Muscle layer of duodenum (tissue), 2 donors: ENCODE results near the gene PBRM1.
A peak's percentile ranks its signal among the peaks of the same experiment; 100 is the strongest.
"Not testable (repeated sequence)": the region's sequence is repeated elsewhere in the genome, so short reads cannot be mapped to it uniquely, and the experiment has no call there.

Experiments
- H3K27ac ChIP-seq: one replicate; pipeline ENCODE4 v1.7.0; 2013; ENCODE audit warnings: mild to moderate bottlenecking, low read length
- H3K27me3 ChIP-seq: one replicate; pipeline ENCODE4 v1.7.0; 2013; ENCODE audit warnings: low read depth, mild to moderate bottlenecking, control low read depth, low read length
- H3K36me3 ChIP-seq, 2 donors: one replicate each; pipeline ENCODE4 v1.7.0; 2013; ENCODE audit warnings: low read length in 2 of 2, control low read depth in 1 of 2, mild to moderate bottlenecking in 1 of 2; ENCODE audit not compliant: insufficient read depth in 2 of 2, control insufficient read depth in 1 of 2
- H3K4me1 ChIP-seq, 2 donors: one replicate each; pipeline ENCODE4 v1.7.0; 2013; ENCODE audit warnings: low read length in 2 of 2, mild to moderate bottlenecking in 2 of 2, control low read depth in 1 of 2, moderate library complexity in 1 of 2; ENCODE audit not compliant: insufficient read depth in 2 of 2, control insufficient read depth in 1 of 2
- H3K4me3 ChIP-seq, 2 donors: one replicate each; pipeline ENCODE4 v1.7.0; 2013; ENCODE audit warnings: low read length in 2 of 2, low read depth in 1 of 2, mild to moderate bottlenecking in 1 of 2
- H3K9me3 ChIP-seq, 2 donors: one replicate each; pipeline ENCODE4 v1.7.0; 2013; ENCODE audit warnings: low read length in 2 of 2, control low read depth in 1 of 2, mild to moderate bottlenecking in 1 of 2; ENCODE audit not compliant: control insufficient read depth in 1 of 2
- donor health status: healthy.

Gene PBRM1

DNA sequence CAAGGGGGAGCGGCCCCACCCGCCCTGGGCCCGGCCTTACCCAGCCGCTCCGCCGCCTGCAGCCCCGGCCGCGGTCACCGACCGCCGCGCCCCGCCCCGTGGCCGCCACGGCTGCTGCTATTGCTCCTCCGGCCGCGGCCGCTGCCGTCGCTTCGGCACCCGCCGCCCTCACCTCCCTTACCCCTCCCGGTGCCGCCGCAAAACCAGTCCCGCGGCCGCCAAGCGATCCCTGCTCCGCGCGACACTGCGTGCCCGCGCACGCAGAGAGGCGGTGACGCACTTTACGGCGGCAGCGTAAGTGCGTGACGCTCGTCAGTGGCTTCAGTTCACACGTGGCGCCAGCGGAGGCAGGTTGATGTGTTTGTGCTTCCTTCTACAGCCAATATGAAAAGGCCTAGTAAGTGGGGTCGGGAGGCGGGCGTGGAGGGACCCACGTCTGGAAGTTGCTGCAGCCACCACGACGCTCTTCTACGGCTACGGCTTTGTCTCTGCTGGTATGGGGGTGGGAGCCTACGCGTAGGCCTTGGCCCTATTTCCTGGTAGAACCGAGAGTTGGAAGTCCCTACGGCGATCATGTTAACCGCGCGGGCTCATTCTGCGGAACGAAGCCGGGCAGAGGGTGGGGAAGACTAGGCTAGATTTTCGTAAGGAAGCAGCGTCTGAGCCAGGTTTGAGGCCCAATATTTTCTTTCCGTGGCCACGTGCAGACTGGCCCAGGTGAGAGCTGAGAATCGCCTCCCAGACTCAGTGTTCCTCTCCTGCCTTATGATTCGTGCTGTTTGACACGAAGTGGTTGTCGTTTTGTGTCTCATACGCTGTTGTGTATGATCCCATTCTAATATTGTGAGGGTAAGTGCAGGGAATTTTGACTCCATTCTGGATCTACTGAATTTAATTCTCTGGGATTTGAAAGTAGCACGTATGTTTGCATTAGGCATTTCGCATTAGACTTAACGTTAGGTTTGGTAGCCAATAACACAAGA is at the start of gene PBRM1, which contains the start of gene GNL3:
Gene PBRM1, minus strand, starts transcription at position 205 of the 983 bp plus-strand sequence.
Gene GNL3, plus strand, starts transcription at position 324 of the 983 bp plus-strand sequence. Its CDS starts 61 bp downstream, at position 385.
- no peaks in the 10 kb centered on the region for H3K27me3 ChIP-seq
- peak within 1 kb of the TSS; percentile 88 to 89 for H3K4me3 ChIP-seq
- H3K4me1 ChIP-seq = peaks cover 4 to 28% of the 10 kb centered on the region in 2 donors
- no peaks in the 10 kb centered on the region for H3K9me3 ChIP-seq
- peaks cover 39 to 45% of the 10 kb centered on the region in 2 donors for H3K36me3 ChIP-seq
- peak within 1 kb of the TSS; percentile 95 for H3K27ac ChIP-seq

GRCh38 chr3:52733256-52733891 is 47.7 kb upstream of the PBRM1 start:
- H3K27me3 ChIP-seq = no peaks in the 10 kb centered on the region
- H3K4me3 ChIP-seq = no peak overlapping the region
- H3K27ac ChIP-seq = no peak overlapping the region
- no peaks in the 10 kb centered on the region for H3K9me3 ChIP-seq
- no peaks in the 10 kb centered on the region for H3K4me1 ChIP-seq
- H3K36me3 ChIP-seq = peaks cover 20 to 50% of the 10 kb centered on the region in 2 donors

DNA sequence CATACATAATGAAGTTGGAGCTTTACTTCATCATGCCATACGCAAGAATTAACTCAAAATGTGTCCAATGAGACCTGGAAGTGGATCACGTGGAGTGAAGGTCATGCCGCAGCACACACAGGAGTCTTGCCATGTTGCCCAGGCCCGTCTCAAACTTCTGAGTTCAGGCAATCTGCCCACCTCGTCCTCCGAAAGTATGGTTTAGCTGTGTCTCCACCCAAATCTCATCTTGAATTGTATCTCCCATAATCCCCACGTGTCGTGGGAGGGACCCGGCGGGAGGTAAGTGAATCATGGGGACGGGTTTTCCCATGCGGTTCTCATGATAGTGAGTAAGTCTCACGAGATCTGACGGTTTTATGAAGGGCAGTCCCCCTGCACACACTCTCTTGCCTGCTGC is 45.9 kb upstream of the PBRM1 start:
- Histone ChIP-seq H3K9me3 (no peaks in the 10 kb centered on the region), H3K27ac (no peak overlapping the region), H3K4me1 (no peaks in the 10 kb centered on the region), H3K27me3 (no peaks in the 10 kb centered on the region), H3K36me3 (peaks cover 20 to 50% of the 10 kb centered on the region in 2 donors), H3K4me3 (no peak overlapping the region)

GRCh38 chr3:52730681-52731080 is 45.0 kb upstream of the PBRM1 start:
- Histone ChIP-seq H3K27ac (no peak overlapping the region), H3K27me3 (no peaks in the 10 kb centered on the region), H3K4me3 (no peak overlapping the region), H3K9me3 (no peaks in the 10 kb centered on the region), H3K4me1 (no peaks in the 10 kb centered on the region), H3K36me3 (peaks cover 19 to 46% of the 10 kb centered on the region in 2 donors)

- peaks cover 14 to 33% of the 10 kb centered on the region in 2 donors for H3K36me3 ChIP-seq
- not testable (repeated sequence) for H3K9me3 ChIP-seq, H3K27me3 ChIP-seq, H3K4me1 ChIP-seq, H3K4me3 ChIP-seq, H3K27ac ChIP-seq
Observed at GRCh38 chr3:52728753-52729152, 43.0 kb upstream of the PBRM1 start.

DNA sequence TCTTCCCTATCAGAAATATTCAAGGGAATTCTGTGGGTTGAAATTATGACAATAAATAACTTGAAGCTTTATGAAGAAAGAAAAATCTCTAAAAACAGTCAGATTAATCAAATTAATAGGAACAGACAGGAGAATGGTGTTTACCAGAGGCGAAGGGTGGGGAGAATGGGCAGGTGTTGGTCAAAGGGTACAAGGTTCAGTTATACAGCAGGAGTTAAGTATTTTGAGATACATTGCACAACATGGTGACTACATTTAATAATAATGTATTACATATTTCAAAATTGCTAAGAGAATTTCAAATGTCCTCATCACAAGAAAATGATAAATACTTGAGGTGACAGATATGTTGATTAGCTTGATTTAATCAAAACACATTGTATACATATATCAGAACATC is 38.8 kb upstream of the PBRM1 start:
- Histone ChIP-seq H3K27ac (no peak overlapping the region), H3K9me3 (no peaks in the 10 kb centered on the region), H3K27me3 (no peaks in the 10 kb centered on the region), H3K36me3 (peaks cover 0 to 12% of the 10 kb centered on the region in 2 donors), H3K4me3 (no peak overlapping the region), H3K4me1 (no peaks in the 10 kb centered on the region)

DNA sequence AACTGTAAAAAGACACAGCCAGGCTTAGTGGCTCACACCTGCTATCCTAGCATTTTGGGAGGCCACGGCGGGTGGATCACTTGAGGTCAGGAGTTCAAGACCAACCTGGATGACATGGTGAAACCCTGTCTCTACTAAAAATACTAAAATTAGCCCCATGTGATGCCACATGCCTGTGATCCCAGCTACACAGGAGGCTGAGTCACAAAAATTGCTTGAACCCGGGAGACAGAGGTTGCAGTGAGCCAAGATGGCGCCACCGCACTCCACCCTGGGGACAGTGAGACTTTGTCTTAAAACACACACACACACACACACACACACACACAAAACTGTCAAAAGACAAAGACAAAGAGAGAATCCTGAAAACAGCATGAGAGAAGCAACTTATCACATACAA is 38.2 kb upstream of the PBRM1 start:
- Histone ChIP-seq H3K9me3 (no peaks in the 10 kb centered on the region), H3K4me3 (no peak overlapping the region), H3K27ac (no peak overlapping the region)

DNA sequence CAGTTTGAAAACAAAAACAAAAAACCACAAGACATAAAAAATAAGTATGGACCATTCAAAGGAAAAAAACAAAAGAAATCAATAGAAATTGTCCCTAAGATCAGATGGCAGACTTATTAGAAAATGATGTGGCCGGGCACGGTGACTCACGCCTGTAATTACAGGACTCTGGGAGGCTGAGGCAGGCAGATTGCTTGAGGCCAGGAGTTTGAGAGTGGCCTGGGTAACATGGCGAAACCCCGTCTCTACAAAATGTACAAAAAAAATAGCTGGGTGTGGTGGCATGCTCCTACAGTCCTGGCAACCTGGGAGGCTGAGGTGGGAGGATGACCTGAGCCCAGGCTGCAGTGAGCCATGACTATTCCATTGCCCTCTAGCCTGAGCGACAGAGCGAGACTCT is 36.8 kb upstream of the PBRM1 start:
- peaks cover 0 to 20% of the 10 kb centered on the region in 2 donors for H3K36me3 ChIP-seq
- H3K9me3 ChIP-seq = no peaks in the 10 kb centered on the region
- no peak overlapping the region for H3K4me3 ChIP-seq
- no peaks in the 10 kb centered on the region for H3K4me1 ChIP-seq
- H3K27me3 ChIP-seq = no peaks in the 10 kb centered on the region
- no peak overlapping the region for H3K27ac ChIP-seq

More for the DNA sequence above, 38.2 kb upstream of the PBRM1 start:
- Histone ChIP-seq H3K4me1 (no peaks in the 10 kb centered on the region), H3K27me3 (no peaks in the 10 kb centered on the region), H3K36me3 (peaks cover 0 to 15% of the 10 kb centered on the region in 2 donors)

- peaks cover 0 to 20% of the 10 kb centered on the region in 2 donors for H3K36me3 ChIP-seq
- no peak overlapping the region for H3K4me3 ChIP-seq
- H3K27ac ChIP-seq = no peak overlapping the region
- no peaks in the 10 kb centered on the region for H3K27me3 ChIP-seq
- H3K4me1 ChIP-seq = no peaks in the 10 kb centered on the region
- H3K9me3 ChIP-seq = no peaks in the 10 kb centered on the region
Observed at GRCh38 chr3:52721730-52722008, 36.0 kb upstream of the PBRM1 start.

GRCh38 chr3:52721002-52721729 is 35.5 kb upstream of the PBRM1 start:
- Histone ChIP-seq H3K27me3 (no peaks in the 10 kb centered on the region), H3K36me3 (peaks cover 0 to 20% of the 10 kb centered on the region in 2 donors), H3K27ac (no peak overlapping the region), H3K9me3 (no peaks in the 10 kb centered on the region), H3K4me1 (no peaks in the 10 kb centered on the region), H3K4me3 (no peak overlapping the region)

DNA sequence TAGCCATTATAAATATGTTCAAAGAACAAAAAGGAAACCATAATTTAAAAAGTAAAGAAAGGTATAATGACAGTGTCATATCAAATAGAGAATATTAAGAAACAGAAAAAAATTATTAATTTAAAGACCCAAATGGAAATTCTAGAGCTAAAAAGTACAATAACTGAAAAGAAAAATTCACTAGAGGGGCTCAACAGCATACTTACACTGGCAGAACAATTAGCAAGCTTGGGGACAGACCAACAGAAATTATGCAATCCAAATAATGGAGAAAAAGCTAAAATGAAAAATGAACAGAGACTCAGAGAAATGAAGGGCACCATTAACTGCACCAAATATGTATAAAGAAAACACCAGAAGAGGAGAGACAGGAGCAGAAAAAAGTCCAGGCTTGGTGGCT is 33.9 kb upstream of the PBRM1 start:
- Histone ChIP-seq H3K27me3 (no peaks in the 10 kb centered on the region), H3K36me3 (peaks cover 0 to 20% of the 10 kb centered on the region in 2 donors), H3K9me3 (no peaks in the 10 kb centered on the region), H3K4me3 (no peak overlapping the region), H3K27ac (no peak overlapping the region), H3K4me1 (no peaks in the 10 kb centered on the region)
